Measurements from ENCODE around the gene FBXO11. TPM values are rescaled to one million over a fixed set of nuclear protein-coding genes. Genes with fewer than 3 reads are reported as not detected.

The FBXO11 gene
- total RNA-seq, 1 experiment from 2014 or later, result 60.5 TPM

- intact Hi-C loops (cut with micrococcal nuclease; ENCODE audit: unreplicated experiment), result no loop called here
- Mint-ChIP-seq H3K4me3 (ENCODE audit: unreplicated experiment) (no peak overlapping the region), H3K27me3 (ENCODE audit: insufficient read depth, unreplicated experiment) (no peaks in the 10 kb centered on the region), H3K9me3 (ENCODE audit: unreplicated experiment) (no peaks in the 10 kb centered on the region), H3K36me3 (ENCODE audit: insufficient read depth, unreplicated experiment) (peaks cover 15% of the 10 kb centered on the region), H3K27ac (ENCODE audit: unreplicated experiment) (no peak overlapping the region), H3K4me1 (ENCODE audit: low read depth, unreplicated experiment) (no peaks in the 10 kb centered on the region)
- Histone ChIP-seq H3K4me1 (no peaks in the 10 kb centered on the region), H3K9me3 (0 out of 2 replicates have a peak, but pooled peaks cover 3% of the 10 kb centered on the region), H3K27me3 (replicated peaks; ENCODE audit: control insufficient read depth, insufficient read depth, low read length) (no peaks in the 10 kb centered on the region), H3K36me3 (ENCODE audit: control insufficient read depth, insufficient read depth, low read length) (no peaks in the 10 kb centered on the region), H3K4me3 (ENCODE audit: low read depth, low read length) (no peak overlapping the region)
- TF ChIP-seq, protein P1, sequence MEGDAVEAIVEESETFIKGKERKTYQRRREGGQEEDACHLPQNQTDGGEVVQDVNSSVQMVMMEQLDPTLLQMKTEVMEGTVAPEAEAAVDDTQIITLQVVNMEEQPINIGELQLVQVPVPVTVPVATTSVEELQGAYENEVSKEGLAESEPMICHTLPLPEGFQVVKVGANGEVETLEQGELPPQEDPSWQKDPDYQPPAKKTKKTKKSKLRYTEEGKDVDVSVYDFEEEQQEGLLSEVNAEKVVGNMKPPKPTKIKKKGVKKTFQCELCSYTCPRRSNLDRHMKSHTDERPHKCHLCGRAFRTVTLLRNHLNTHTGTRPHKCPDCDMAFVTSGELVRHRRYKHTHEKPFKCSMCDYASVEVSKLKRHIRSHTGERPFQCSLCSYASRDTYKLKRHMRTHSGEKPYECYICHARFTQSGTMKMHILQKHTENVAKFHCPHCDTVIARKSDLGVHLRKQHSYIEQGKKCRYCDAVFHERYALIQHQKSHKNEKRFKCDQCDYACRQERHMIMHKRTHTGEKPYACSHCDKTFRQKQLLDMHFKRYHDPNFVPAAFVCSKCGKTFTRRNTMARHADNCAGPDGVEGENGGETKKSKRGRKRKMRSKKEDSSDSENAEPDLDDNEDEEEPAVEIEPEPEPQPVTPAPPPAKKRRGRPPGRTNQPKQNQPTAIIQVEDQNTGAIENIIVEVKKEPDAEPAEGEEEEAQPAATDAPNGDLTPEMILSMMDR (IDR thresholded peaks at IDR 0.05; ENCODE audit: insufficient read depth in 1 of 2, low read depth in 1 of 2, low read length in 1 of 2, severe bottlenecking in 1 of 2, unreplicated experiment in 1 of 2), result no peak
- CTCF ChIA-PET, result no interaction called here
- POLR2A ChIA-PET, result no interaction called here
- BruUV-seq (replicated peaks), result no TSS peak
- no peak for DNase-seq
Observed at GRCh38 chr2:47843407-47843806, 62.9 kb downstream of the FBXO11 start.

- TF ChIP-seq, protein P1 (IDR thresholded peaks at IDR 0.05; ENCODE audit: insufficient read depth in 1 of 2, low read depth in 1 of 2, low read length in 1 of 2, severe bottlenecking in 1 of 2, unreplicated experiment in 1 of 2), result no peak
- BruUV-seq (replicated peaks), result no TSS peak
- H3K4me1 ChIP-seq, result no peaks in the 10 kb centered on the region
- H3K36me3 ChIP-seq (ENCODE audit: control insufficient read depth, insufficient read depth, low read length), result no peaks in the 10 kb centered on the region
- Mint-ChIP-seq H3K9me3 (ENCODE audit: unreplicated experiment) (no peaks in the 10 kb centered on the region), H3K36me3 (ENCODE audit: insufficient read depth, unreplicated experiment) (peaks cover 12% of the 10 kb centered on the region), H3K27me3 (ENCODE audit: insufficient read depth, unreplicated experiment) (no peaks in the 10 kb centered on the region), H3K4me3 (ENCODE audit: unreplicated experiment) (no peak overlapping the region), H3K27ac (ENCODE audit: unreplicated experiment) (no peak overlapping the region), H3K4me1 (ENCODE audit: low read depth, unreplicated experiment) (no peaks in the 10 kb centered on the region)
- CTCF ChIA-PET, result no interaction called here
- H3K27me3 ChIP-seq (replicated peaks; ENCODE audit: control insufficient read depth, insufficient read depth, low read length), result no peaks in the 10 kb centered on the region
- 0 out of 2 replicates have a peak, but pooled peaks cover 3% of the 10 kb centered on the region for H3K9me3 ChIP-seq
- no peak for DNase-seq
- POLR2A ChIA-PET, result no interaction called here
- intact Hi-C loops (cut with micrococcal nuclease; ENCODE audit: unreplicated experiment), result no loop called here
- no peak overlapping the region for H3K4me3 ChIP-seq (ENCODE audit: low read depth, low read length)
Observed at GRCh38 chr2:47842846-47843245, 63.5 kb downstream of the FBXO11 start.

DNA sequence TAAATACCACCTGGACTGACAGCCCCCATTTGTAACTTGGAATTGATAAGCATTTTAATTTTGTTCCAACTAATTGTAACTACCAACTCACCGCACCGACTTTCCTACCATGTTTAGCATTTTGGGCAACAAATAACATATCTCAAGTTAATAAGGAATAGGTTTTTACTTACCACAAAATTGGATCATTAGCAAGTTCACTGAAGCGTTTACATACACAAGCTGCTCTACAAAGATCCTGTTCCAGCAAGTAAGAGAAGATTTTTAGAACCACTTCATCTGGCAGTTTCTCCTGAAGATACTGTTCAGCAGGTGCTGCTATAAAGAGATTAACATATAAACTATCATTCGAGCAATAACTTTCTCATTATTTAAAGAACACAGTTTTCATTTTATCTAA is 67.6 kb downstream of the FBXO11 start:
- Mint-ChIP-seq H3K27ac (ENCODE audit: unreplicated experiment) (no peak overlapping the region), H3K36me3 (ENCODE audit: insufficient read depth, unreplicated experiment) (peaks cover 29% of the 10 kb centered on the region), H3K4me3 (ENCODE audit: unreplicated experiment) (no peak overlapping the region), H3K27me3 (ENCODE audit: insufficient read depth, unreplicated experiment) (no peaks in the 10 kb centered on the region), H3K9me3 (ENCODE audit: unreplicated experiment) (no peaks in the 10 kb centered on the region), H3K4me1 (ENCODE audit: low read depth, unreplicated experiment) (no peaks in the 10 kb centered on the region)
- Histone ChIP-seq H3K9me3 (no peaks in the 10 kb centered on the region), H3K4me3 (ENCODE audit: low read depth, low read length) (no peak overlapping the region), H3K4me1 (no peaks in the 10 kb centered on the region), H3K27me3 (replicated peaks; ENCODE audit: control insufficient read depth, insufficient read depth, low read length) (no peaks in the 10 kb centered on the region), H3K36me3 (ENCODE audit: control insufficient read depth, insufficient read depth, low read length) (no peaks in the 10 kb centered on the region)
- ChIA-PET POLR2A (no interaction called here), CTCF (no interaction called here)
- DNase-seq, result no peak
- TF ChIP-seq, protein P1 (IDR thresholded peaks at IDR 0.05; ENCODE audit: insufficient read depth in 1 of 2, low read depth in 1 of 2, low read length in 1 of 2, severe bottlenecking in 1 of 2, unreplicated experiment in 1 of 2), result no peak
- no TSS peak for BruUV-seq (replicated peaks)
- intact Hi-C loops (cut with micrococcal nuclease; ENCODE audit: unreplicated experiment), result no loop called here

Measured in Caco-2 (cell line).